OCI-LY3 (cell line): Measurements from ENCODE around the gene ARHGAP27.
A peak's percentile ranks its signal among the peaks of the same experiment; 100 is the strongest.
"Not testable (repeated sequence)": the region's sequence is repeated elsewhere in the genome, so short reads cannot be mapped to it uniquely, and the experiment has no call there.

Experiments used
- H2AFZ ChIP-seq: fragments of 200-600, 300-600 bp; shearing (Covaris generic); 2 replicates; pipeline ENCODE4 v1.6.0; 2014; ENCODE audit warnings: antibody characterized with exemption, low read depth, low read length
- H3K27ac ChIP-seq: fragments of 200-600, 300-600 bp; sonication (generic); 2 replicates; pipeline ENCODE4 v1.5.1; 2014; ENCODE audit warnings: mild to moderate bottlenecking, low read length, moderate library complexity, mixed read lengths
- H3K27me3 ChIP-seq: fragments of 200-600, 300-600 bp; sonication (generic); 2 replicates; pipeline ENCODE4 v1.6.1; 2014; ENCODE audit warnings: low read depth, low read length, mixed read lengths
- H3K36me3 ChIP-seq: fragments of 200-600, 300-600 bp; sonication (generic); replicated peaks from 2 replicates; pipeline ENCODE3; 2014; ENCODE audit warnings: low read depth, low read length, mixed read lengths
- H3K4me1 ChIP-seq: fragments of 300-600, 200-600 bp; sonication (generic); 2 replicates; pipeline ENCODE4 v1.6.1; 2014; ENCODE audit warnings: low read length, mixed read lengths
- H3K4me2 ChIP-seq: fragments of 200-600, 300-600 bp; sonication (generic); 2 replicates; pipeline ENCODE4 v1.6.1; 2014; ENCODE audit warnings: low read length, mixed read lengths
- H3K4me3 ChIP-seq: fragments of 300-600, 200-600 bp; sonication (generic); 2 replicates; pipeline ENCODE4 v1.5.1; 2014; ENCODE audit warnings: antibody characterized with exemption, mild to moderate bottlenecking, low read length, moderate library complexity
- H3K79me2 ChIP-seq: fragments of 300-600, 200-600 bp; shearing (Covaris generic); 2 replicates; pipeline ENCODE4 v1.6.1; 2014; ENCODE audit warnings: mild to moderate bottlenecking, low read length, mixed read lengths
- H3K9ac ChIP-seq: fragments of 300-600, 200-600 bp; shearing (Covaris generic); 2 replicates; pipeline ENCODE4 v1.6.0; 2014; ENCODE audit warnings: mild to moderate bottlenecking, low read length, moderate library complexity
- H3K9me3 ChIP-seq: fragments of 200-600, 300-600 bp; shearing (Covaris generic); 2 replicates; pipeline ENCODE4 v1.6.1; 2014; ENCODE audit warnings: low read length, mixed read lengths; ENCODE audit not compliant: insufficient read depth
- H4K20me1 ChIP-seq: fragments of 200-600, 300-600 bp; sonication (generic); 2 replicates; pipeline ENCODE4 v1.6.1; 2016; ENCODE audit warnings: low read length, mixed read lengths; ENCODE audit not compliant: insufficient read depth
- EZH2phosphoT487 ChIP-seq: fragments of 200-600 bp; shearing (Covaris generic); IDR thresholded peaks from 2 replicates; pipeline ENCODE4 v1.6.1; 2018; ENCODE audit warnings: antibody characterized with exemption, mixed run types, low read depth
- TF ChIP-seq, protein P1 (sequence below): fragments of 200-600, 300-600 bp; sonication (generic); IDR thresholded peaks from 2 replicates; pipeline ENCODE4 v1.5.1; 2014; ENCODE audit warnings: antibody characterized with exemption, low read length, low read depth

The ARHGAP27 gene, protein sequence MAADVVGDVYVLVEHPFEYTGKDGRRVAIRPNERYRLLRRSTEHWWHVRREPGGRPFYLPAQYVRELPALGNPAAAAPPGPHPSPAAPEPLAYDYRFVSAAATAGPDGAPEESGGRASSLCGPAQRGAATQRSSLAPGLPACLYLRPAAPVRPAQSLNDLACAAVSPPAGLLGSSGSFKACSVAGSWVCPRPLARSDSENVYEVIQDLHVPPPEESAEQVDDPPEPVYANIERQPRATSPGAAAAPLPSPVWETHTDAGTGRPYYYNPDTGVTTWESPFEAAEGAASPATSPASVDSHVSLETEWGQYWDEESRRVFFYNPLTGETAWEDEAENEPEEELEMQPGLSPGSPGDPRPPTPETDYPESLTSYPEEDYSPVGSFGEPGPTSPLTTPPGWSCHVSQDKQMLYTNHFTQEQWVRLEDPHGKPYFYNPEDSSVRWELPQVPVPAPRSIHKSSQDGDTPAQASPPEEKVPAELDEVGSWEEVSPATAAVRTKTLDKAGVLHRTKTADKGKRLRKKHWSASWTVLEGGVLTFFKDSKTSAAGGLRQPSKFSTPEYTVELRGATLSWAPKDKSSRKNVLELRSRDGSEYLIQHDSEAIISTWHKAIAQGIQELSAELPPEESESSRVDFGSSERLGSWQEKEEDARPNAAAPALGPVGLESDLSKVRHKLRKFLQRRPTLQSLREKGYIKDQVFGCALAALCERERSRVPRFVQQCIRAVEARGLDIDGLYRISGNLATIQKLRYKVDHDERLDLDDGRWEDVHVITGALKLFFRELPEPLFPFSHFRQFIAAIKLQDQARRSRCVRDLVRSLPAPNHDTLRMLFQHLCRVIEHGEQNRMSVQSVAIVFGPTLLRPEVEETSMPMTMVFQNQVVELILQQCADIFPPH

DNA sequence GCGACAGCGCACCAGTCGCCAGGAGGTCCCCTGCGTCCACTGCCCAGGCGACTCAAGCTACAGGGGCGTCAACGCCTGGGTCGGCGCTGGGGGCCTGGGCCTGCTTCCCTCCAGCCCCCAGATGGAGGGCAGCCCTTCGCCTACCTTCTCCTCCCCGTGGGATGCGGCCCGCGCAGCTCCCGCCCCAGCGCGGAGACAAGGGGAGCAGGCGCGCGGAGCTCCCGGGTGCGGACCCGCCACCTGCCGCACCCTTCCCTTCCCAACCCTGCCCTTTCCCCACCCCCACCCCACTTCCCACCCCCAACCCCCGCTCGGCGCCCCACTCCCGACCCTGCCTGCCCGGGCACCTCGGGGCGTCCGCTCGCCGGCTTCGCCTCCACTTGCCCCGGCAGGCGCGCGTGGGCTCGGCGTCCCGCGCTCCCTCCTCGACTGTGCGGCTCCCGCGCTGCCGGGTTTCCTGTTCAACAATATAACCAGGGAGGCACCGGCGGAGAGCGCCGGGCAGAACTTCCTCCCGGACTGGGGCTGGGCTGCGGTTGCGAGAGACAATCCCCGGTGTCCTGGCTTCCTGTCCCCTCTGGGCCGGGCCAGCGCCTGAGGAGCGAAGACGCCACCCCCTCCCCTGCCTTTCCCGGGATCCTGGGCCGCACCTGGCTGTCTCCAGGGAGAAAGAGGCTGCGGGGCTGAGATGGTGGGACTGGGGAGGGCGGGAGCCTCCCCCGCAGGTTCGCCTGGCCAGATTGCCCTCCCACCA, at the start of gene ARHGAP27:
Gene ARHGAP27, minus strand, starts transcription at position 466 of the 754 bp plus-strand sequence. CDS start 2,591 bp downstream, outside the sequence.
- Histone ChIP-seq H3K4me3 (peak within 1 kb of the TSS; percentile 80), H3K27ac (no peak within 1 kb of the TSS), H3K36me3 (no peaks in the 10 kb centered on the region), H2AFZ (peak within 1 kb of the TSS; percentile 56; the same call in 1 of the 2 replicates), H3K79me2 (no peaks in the 10 kb centered on the region), H4K20me1 (no peaks in the 10 kb centered on the region), H3K4me1 (peaks cover 38% of the 10 kb centered on the region), H3K27me3 (no peaks in the 10 kb centered on the region), H3K9me3 (no peaks in the 10 kb centered on the region), H3K4me2 (peak within 1 kb of the TSS; percentile 89), H3K9ac (peak within 1 kb of the TSS; percentile 62; the same call in 1 of the 2 replicates)
- TF ChIP-seq, protein P1, sequence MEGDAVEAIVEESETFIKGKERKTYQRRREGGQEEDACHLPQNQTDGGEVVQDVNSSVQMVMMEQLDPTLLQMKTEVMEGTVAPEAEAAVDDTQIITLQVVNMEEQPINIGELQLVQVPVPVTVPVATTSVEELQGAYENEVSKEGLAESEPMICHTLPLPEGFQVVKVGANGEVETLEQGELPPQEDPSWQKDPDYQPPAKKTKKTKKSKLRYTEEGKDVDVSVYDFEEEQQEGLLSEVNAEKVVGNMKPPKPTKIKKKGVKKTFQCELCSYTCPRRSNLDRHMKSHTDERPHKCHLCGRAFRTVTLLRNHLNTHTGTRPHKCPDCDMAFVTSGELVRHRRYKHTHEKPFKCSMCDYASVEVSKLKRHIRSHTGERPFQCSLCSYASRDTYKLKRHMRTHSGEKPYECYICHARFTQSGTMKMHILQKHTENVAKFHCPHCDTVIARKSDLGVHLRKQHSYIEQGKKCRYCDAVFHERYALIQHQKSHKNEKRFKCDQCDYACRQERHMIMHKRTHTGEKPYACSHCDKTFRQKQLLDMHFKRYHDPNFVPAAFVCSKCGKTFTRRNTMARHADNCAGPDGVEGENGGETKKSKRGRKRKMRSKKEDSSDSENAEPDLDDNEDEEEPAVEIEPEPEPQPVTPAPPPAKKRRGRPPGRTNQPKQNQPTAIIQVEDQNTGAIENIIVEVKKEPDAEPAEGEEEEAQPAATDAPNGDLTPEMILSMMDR, result no peak
- TF ChIP-seq EZH2phosphoT487, result no peak

DNA sequence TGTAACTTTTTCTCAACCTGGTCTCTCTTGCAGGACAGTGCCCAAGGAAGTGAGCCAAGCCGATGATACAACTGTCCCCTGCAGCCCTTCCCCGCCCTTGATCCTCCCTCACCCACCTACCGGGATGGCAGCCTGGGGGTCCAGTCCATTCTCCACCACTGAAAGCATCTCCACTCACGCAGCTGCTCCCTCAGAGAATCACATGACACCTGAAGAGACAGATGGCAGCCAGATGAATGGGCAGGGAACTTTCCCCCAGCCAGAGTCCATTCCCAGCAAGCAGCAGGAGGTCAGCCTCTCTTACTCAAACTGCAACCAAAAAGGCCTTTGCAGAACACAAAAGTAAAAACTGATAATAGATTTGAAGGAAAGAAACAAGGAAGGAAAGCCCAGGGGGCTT, 49.6 kb upstream of the ARHGAP27 start:
- H4K20me1 ChIP-seq, H3K79me2 ChIP-seq, H3K4me1 ChIP-seq, H3K27me3 ChIP-seq, H3K27ac ChIP-seq, H3K9ac ChIP-seq, H3K4me3 ChIP-seq, H3K4me2 ChIP-seq, H3K9me3 ChIP-seq, H2AFZ ChIP-seq, H3K36me3 ChIP-seq: not testable (repeated sequence)

DNA sequence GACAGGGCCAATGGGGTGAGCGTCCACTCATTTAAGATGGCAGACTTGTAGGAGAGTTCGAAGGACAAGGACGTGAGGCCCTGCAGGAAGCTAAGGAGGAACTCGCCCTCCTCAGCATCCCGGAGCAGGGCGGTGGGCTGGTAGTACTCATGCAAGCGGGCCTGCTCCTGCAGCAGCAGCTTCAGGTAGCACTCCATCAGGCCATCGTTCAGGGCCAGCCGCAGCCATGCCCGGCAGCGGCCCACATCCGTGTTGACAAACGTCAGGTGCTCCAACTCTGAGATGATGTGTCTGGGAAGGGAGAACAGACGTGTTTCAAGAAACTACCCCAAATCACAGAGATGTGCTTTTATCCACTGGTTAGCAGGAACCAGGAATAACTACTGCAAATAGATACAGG, 42.8 kb upstream of the ARHGAP27 start:
- not testable (repeated sequence) for H3K27me3 ChIP-seq, H3K36me3 ChIP-seq, H3K4me3 ChIP-seq, H4K20me1 ChIP-seq, H3K27ac ChIP-seq, H2AFZ ChIP-seq, H3K79me2 ChIP-seq, H3K4me1 ChIP-seq, H3K9me3 ChIP-seq, H3K9ac ChIP-seq, H3K4me2 ChIP-seq

DNA sequence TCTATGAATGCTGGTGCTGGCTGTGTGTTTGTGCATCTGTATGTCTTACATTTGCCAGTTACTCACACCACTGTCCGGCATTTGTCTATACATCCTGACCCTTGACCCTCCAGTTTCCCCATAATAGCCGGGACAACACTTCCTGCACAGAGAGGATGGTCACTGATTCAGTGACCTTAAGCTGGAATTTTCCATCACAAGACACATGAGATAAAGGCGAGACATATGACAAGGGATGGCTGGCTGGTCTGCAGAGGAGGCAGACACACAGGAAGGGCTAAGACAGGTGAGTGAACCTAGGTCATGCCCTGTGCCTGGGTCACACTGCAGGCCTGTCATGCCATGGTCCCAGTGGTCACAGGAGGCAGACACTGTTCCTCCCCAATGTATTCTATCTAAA, 39.6 kb upstream of the ARHGAP27 start:
- H3K9me3 ChIP-seq, H3K27me3 ChIP-seq, H3K4me3 ChIP-seq, H3K36me3 ChIP-seq, H3K9ac ChIP-seq, H3K4me2 ChIP-seq, H2AFZ ChIP-seq, H3K4me1 ChIP-seq, H3K79me2 ChIP-seq, H4K20me1 ChIP-seq, H3K27ac ChIP-seq: not testable (repeated sequence)

DNA sequence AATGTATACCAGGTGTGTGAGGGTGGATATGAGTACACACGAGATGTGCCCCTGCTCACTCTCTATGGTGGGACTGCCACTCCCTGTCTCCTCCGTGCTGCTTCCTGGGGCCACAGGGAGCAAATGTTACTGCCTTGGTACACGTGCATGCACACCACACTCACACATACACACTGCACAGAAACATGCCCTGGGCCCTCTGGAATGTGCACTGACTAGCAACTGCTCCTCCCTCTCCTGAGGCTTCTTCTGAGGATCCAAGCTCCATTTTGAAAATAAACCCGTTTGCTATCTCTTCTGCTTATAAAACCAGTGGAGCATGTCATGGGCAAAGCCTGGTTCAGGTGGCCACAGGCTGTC, 36.5 kb upstream of the ARHGAP27 start:
- H3K9ac ChIP-seq, H3K27ac ChIP-seq, H4K20me1 ChIP-seq: not testable (repeated sequence)

DNA sequence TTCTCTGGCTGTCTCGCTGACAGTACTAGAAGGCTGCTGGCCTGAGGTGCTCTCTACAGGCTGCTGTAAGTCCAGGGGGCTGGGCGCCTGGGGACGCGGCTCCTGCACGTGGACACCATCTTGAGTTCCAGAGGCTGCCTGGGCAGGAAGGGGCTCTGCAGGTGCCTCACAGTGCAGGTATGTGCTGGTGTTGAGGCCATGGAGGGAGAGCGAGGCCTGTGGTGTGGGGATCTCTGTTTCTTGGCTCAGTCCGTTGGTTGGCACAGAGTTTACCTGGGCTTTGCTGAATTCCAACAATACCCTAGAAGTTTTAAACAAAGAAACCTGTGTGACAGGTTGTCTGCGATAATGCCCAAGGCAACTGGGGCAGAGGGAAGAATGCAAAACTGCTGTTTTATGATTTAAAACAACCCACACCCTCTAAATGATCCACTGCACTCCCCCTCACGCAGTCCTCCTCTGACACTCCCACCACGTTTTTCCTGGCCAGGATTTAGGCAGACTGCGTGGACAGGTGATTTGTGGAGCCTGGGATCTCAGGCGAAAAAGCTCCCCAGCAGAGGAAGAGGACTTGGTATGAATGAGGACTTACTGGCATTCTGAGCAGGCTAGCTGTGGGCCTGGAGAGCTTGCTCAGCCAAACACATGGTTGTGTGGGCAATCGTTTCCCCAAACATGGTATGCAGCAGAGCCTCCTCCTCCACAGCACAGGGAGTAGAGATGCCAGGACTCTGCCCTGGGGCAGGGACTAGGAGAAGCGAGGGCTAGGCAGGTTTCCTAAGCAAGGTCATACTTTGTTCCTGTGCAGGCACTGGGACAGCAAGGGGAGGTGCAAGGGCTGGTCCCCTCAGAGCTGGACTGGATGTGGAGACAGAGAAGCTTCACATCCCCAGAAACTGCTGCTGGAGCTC, 35.9 kb upstream of the ARHGAP27 start:
- H3K27me3 ChIP-seq, H3K36me3 ChIP-seq, H3K79me2 ChIP-seq, H3K4me2 ChIP-seq, H3K9me3 ChIP-seq, H3K4me3 ChIP-seq, H4K20me1 ChIP-seq, H2AFZ ChIP-seq, H3K9ac ChIP-seq, H3K27ac ChIP-seq, H3K4me1 ChIP-seq: not testable (repeated sequence)

More for the DNA sequence above, 36.5 kb upstream of the ARHGAP27 start:
- H3K4me1 ChIP-seq, H3K27me3 ChIP-seq, H3K36me3 ChIP-seq, H3K9me3 ChIP-seq, H3K79me2 ChIP-seq, H2AFZ ChIP-seq, H3K4me2 ChIP-seq, H3K4me3 ChIP-seq: not testable (repeated sequence)

DNA sequence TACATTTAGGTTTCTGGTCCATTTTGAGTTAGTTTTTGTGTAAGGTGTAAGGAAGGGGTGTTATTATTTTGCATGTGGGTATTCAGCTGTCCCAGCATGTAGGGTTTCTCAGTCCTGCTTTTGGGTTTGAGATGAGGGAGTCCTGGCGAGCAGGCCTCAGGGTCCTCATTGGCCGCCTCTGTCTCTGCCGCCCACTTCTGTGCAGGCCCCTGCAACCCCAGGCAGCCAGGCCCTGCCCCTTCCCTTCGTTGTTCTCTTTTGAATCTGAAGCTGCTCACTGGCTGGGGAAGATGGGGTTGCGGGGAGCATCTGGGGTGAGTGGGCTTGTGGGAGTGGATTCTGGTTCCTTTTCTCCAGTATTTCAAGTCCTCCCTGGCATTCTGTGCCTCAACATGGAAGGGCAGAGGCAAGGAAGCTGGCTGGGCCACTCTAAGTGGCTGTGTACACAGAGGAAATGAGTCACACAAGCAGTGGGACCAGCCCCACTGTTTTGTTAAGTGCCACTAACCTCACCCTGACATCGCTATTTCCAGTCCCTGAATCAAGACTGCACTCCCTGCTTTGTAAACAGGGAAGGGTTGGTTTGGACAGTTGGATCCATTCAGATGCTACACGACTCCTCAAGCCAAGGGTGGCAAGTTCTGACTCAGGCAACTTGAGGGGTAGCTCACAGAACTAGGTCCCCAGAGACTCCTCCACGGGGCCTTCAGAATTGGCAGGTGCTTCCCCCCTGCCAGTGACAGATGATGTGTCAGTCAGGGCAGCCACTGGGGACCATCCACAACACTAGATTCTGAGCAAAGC, 29.1 kb upstream of the ARHGAP27 start:
- not testable (repeated sequence) for H3K36me3 ChIP-seq, H3K4me3 ChIP-seq, H3K9me3 ChIP-seq, H3K27me3 ChIP-seq, H2AFZ ChIP-seq, H3K79me2 ChIP-seq, H3K9ac ChIP-seq, H4K20me1 ChIP-seq
- Histone ChIP-seq H3K4me2 (peak overlapping the region; percentile 46), H3K27ac (peak overlapping the region; percentile 35), H3K4me1 (peaks cover 16% of the 10 kb centered on the region)
